ENCODE measurements around the gene ARL14EP.
A peak's percentile ranks its signal among the peaks of the same experiment; 100 is the strongest.

Gene ARL14EP

DNA sequence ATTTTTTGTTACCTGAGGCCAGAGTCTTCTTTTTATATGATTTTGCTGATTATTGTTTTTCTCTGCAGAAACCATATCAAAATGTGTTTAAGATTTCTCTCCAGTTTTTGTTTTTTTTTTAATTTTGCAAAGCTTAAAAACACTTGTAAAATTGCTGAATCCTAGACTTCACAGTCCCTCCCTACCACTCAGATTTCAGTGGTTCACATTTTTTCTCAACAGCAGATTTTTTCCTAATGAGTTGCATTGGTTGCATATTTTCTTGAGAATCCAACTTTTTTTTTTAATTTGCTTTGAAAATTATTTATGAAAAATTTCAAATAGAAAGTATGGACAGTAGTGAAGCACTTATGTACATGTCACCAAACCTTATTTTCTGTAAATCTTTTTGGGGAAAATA, 5.8 kb downstream of the ARL14EP start:
- peak; percentile 38; the same call in 1 of the 3 replicates for ATAC-seq
- no peak for TF ChIP-seq SNAI2 (CRISPR knock-in tag; IDR thresholded peaks at IDR 0.05)
- no peak for TF ChIP-seq BACH2 (CRISPR knock-in tag; IDR thresholded peaks at IDR 0.05; ENCODE audit: borderline replicate concordance)
- TF ChIP-seq ISL1 (CRISPR knock-in tag; IDR thresholded peaks at IDR 0.05): no peak

DNA sequence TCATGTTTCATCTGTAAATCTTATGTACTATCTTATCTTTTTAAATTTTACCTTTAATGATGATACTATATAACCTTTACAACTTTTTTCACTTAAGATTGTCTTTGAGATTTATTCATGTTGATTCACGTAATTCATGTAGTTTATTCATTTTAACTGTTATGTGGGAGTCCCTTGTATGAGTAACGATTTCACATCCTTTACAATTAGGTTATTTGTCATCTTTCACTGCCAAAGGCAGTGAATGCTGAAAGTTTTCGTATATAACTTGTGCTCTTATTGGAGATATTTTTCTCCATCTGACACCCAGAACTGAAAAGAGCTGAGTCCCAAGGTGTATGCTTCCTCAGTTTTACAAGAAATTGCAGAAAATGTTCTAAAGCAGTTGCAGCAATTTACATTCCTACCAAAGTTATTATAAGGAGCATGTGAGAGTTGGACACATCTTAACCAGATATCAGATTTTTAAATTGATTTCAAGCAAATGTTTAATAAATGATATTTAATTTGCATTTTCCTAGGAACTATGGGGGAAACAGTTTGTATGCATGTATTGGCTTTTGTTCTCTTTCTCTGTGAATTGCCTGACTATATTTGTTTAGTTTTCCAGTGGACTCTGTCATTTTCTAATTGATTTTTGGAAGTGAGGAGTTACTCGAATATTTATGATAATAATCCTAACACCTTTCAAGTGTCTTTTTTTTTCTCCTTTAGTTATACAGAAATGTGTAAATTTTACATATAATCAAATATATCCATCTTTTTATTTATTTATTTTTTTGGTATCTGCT, 6.4 kb downstream of the ARL14EP start:
- no peak for ATAC-seq
- TF ChIP-seq BACH2 (CRISPR knock-in tag; IDR thresholded peaks at IDR 0.05; ENCODE audit: borderline replicate concordance) (no peak), PPARA (CRISPR knock-in tag; IDR thresholded peaks at IDR 0.05; ENCODE audit: borderline replicate concordance) (no peak), ESRRG (CRISPR knock-in tag; IDR thresholded peaks at IDR 0.05) (no peak), TOX (CRISPR knock-in tag; IDR thresholded peaks at IDR 0.05; ENCODE audit: borderline replicate concordance) (no peak), GLIS3 (CRISPR knock-in tag; IDR thresholded peaks at IDR 0.05) (no peak), CSDC2 (CRISPR knock-in tag; IDR thresholded peaks at IDR 0.05) (no peak), ZNF70 (CRISPR knock-in tag; IDR thresholded peaks at IDR 0.05) (no peak), ZFP30 (CRISPR knock-in tag; IDR thresholded peaks at IDR 0.05) (no peak), TCF4 (CRISPR knock-in tag; IDR thresholded peaks at IDR 0.05; ENCODE audit: borderline replicate concordance) (no peak), SNAI2 (CRISPR knock-in tag; IDR thresholded peaks at IDR 0.05) (no peak)
- TF ChIP-seq, protein P1, sequence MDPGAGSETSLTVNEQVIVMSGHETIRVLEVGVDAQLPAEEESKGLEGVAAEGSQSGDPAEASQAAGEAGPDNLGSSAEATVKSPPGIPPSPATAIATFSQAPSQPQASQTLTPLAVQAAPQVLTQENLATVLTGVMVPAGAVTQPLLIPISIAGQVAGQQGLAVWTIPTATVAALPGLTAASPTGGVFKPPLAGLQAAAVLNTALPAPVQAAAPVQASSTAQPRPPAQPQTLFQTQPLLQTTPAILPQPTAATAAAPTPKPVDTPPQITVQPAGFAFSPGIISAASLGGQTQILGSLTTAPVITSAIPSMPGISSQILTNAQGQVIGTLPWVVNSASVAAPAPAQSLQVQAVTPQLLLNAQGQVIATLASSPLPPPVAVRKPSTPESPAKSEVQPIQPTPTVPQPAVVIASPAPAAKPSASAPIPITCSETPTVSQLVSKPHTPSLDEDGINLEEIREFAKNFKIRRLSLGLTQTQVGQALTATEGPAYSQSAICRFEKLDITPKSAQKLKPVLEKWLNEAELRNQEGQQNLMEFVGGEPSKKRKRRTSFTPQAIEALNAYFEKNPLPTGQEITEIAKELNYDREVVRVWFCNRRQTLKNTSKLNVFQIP (CRISPR knock-in tag; IDR thresholded peaks at IDR 0.05; ENCODE audit: borderline replicate concordance, low read depth): no peak

DNA sequence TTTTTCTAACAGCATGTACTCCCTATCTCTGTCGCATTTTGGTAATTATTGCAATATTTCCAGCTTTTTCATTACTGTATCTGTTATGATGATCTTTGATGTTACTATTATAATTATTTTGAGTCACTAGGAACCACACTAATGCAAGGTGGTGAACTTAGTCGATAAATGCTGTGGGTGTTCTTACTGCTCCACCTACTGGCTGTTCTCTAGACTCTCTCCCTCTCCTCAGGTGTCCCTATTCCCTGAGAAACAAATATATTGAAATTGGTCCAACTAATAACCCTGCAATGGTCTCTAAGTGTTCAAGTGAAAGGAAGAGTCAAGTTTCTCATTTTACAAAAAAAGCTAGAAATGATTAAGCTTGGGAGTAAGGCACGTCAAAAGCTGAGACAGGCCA, 10.5 kb downstream of the ARL14EP start:
- TF ChIP-seq, protein P2, sequence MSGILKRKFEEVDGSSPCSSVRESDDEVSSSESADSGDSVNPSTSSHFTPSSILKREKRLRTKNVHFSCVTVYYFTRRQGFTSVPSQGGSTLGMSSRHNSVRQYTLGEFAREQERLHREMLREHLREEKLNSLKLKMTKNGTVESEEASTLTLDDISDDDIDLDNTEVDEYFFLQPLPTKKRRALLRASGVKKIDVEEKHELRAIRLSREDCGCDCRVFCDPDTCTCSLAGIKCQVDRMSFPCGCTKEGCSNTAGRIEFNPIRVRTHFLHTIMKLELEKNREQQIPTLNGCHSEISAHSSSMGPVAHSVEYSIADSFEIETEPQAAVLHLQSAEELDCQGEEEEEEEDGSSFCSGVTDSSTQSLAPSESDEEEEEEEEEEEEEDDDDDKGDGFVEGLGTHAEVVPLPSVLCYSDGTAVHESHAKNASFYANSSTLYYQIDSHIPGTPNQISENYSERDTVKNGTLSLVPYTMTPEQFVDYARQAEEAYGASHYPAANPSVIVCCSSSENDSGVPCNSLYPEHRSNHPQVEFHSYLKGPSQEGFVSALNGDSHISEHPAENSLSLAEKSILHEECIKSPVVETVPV (CRISPR knock-in tag; IDR thresholded peaks at IDR 0.05): no peak
- TF ChIP-seq ISL1 (CRISPR knock-in tag; IDR thresholded peaks at IDR 0.05) (no peak), ZC3H10 (CRISPR knock-in tag; IDR thresholded peaks at IDR 0.05) (no peak), PPARA (CRISPR knock-in tag; IDR thresholded peaks at IDR 0.05; ENCODE audit: borderline replicate concordance) (no peak), GLIS3 (CRISPR knock-in tag; IDR thresholded peaks at IDR 0.05) (no peak), RARB (CRISPR knock-in tag; IDR thresholded peaks at IDR 0.05) (no peak), TOX (CRISPR knock-in tag; IDR thresholded peaks at IDR 0.05; ENCODE audit: borderline replicate concordance) (no peak), ARNTL (CRISPR knock-in tag; IDR thresholded peaks at IDR 0.05; ENCODE audit: borderline replicate concordance, low read depth) (no peak), ZNF70 (CRISPR knock-in tag; IDR thresholded peaks at IDR 0.05) (no peak), OSR1 (CRISPR knock-in tag; IDR thresholded peaks at IDR 0.05) (no peak), ZNF8 (CRISPR knock-in tag; IDR thresholded peaks at IDR 0.05) (no peak), BACH2 (CRISPR knock-in tag; IDR thresholded peaks at IDR 0.05; ENCODE audit: borderline replicate concordance) (no peak), SNAI2 (CRISPR knock-in tag; IDR thresholded peaks at IDR 0.05) (no peak), ZNF565 (CRISPR knock-in tag; conservative IDR thresholded peaks at IDR 0.05; ENCODE audit: low read depth) (no peak), ZFP30 (CRISPR knock-in tag; IDR thresholded peaks at IDR 0.05) (no peak), TCF4 (CRISPR knock-in tag; IDR thresholded peaks at IDR 0.05; ENCODE audit: borderline replicate concordance) (no peak)
- TF ChIP-seq, protein P3, sequence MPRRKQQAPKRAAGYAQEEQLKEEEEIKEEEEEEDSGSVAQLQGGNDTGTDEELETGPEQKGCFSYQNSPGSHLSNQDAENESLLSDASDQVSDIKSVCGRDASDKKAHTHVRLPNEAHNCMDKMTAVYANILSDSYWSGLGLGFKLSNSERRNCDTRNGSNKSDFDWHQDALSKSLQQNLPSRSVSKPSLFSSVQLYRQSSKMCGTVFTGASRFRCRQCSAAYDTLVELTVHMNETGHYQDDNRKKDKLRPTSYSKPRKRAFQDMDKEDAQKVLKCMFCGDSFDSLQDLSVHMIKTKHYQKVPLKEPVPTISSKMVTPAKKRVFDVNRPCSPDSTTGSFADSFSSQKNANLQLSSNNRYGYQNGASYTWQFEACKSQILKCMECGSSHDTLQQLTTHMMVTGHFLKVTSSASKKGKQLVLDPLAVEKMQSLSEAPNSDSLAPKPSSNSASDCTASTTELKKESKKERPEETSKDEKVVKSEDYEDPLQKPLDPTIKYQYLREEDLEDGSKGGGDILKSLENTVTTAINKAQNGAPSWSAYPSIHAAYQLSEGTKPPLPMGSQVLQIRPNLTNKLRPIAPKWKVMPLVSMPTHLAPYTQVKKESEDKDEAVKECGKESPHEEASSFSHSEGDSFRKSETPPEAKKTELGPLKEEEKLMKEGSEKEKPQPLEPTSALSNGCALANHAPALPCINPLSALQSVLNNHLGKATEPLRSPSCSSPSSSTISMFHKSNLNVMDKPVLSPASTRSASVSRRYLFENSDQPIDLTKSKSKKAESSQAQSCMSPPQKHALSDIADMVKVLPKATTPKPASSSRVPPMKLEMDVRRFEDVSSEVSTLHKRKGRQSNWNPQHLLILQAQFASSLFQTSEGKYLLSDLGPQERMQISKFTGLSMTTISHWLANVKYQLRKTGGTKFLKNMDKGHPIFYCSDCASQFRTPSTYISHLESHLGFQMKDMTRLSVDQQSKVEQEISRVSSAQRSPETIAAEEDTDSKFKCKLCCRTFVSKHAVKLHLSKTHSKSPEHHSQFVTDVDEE (CRISPR knock-in tag; IDR thresholded peaks at IDR 0.05): no peak
- TF ChIP-seq, protein P4, sequence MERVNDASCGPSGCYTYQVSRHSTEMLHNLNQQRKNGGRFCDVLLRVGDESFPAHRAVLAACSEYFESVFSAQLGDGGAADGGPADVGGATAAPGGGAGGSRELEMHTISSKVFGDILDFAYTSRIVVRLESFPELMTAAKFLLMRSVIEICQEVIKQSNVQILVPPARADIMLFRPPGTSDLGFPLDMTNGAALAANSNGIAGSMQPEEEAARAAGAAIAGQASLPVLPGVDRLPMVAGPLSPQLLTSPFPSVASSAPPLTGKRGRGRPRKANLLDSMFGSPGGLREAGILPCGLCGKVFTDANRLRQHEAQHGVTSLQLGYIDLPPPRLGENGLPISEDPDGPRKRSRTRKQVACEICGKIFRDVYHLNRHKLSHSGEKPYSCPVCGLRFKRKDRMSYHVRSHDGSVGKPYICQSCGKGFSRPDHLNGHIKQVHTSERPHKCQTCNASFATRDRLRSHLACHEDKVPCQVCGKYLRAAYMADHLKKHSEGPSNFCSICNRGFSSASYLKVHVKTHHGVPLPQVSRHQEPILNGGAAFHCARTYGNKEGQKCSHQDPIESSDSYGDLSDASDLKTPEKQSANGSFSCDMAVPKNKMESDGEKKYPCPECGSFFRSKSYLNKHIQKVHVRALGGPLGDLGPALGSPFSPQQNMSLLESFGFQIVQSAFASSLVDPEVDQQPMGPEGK (CRISPR knock-in tag; IDR thresholded peaks at IDR 0.05; ENCODE audit: borderline replicate concordance): no peak
- TF ChIP-seq, protein P1 (CRISPR knock-in tag; IDR thresholded peaks at IDR 0.05; ENCODE audit: borderline replicate concordance, low read depth): no peak
- TF ChIP-seq, protein P5, sequence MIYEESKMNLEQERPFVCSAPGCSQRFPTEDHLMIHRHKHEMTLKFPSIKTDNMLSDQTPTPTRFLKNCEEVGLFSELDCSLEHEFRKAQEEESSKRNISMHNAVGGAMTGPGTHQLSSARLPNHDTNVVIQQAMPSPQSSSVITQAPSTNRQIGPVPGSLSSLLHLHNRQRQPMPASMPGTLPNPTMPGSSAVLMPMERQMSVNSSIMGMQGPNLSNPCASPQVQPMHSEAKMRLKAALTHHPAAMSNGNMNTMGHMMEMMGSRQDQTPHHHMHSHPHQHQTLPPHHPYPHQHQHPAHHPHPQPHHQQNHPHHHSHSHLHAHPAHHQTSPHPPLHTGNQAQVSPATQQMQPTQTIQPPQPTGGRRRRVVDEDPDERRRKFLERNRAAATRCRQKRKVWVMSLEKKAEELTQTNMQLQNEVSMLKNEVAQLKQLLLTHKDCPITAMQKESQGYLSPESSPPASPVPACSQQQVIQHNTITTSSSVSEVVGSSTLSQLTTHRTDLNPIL (CRISPR knock-in tag; IDR thresholded peaks at IDR 0.05; ENCODE audit: low read depth): no peak
- ATAC-seq: peak; percentile 70
